K562 (cell line): ENCODE data around the gene GRIN2D. TPM values are rescaled to one million over a fixed set of nuclear protein-coding genes. Genes with fewer than 3 reads are reported as not detected.

ENCODE experiments used
- GABPB1 ChIP-seq: sonication (generic); formaldehyde crosslinking; IDR thresholded peaks from 2 replicates; pipeline ENCODE4 v1.8.0; 2022; ENCODE audit warnings: mild to moderate bottlenecking, missing genetic modification reagents
- MYC ChIP-seq, 2 experiments: fragments of 250-450 bp in 1 of 2; sonication (Bioruptor Pico) in 1 of 2; IDR thresholded peaks; 2 replicates each; pipeline versions ENCODE4 v1.5.1 to v1.6.1; 2012 to 2021; ENCODE audit warnings: low read depth in 2 of 2, borderline replicate concordance in 1 of 2, improper control_type of control experiment in 1 of 2, low read length in 1 of 2, mild to moderate bottlenecking in 1 of 2, moderate library complexity in 1 of 2
- NFRKB ChIP-seq: fragments of 450-650 bp; IDR thresholded peaks from 2 replicates; pipeline ENCODE4 v1.6.1; 2016; ENCODE audit warnings: low read depth
- polyA plus RNA-seq, 8 experiments: library from polyadenylated mRNA; depleted of rRNA in 4 of 8; stranded (reverse) in 5 of 8; unstranded in 3 of 8; fragments of >200 nt; fragmentation: Nextera tagmentation in 2 of 8; fragmentation: Illumina TruSeq in 1 of 8; extraction: Ambion mirVana in 2 of 8; extraction: Trizol in 1 of 8; gene quantifications; 2 replicates each; pipeline versions ENCODE4 v1.2.1 to v1.2.3, GENCODE V29; 2011 to 2014; ENCODE audit warnings: inconsistent platforms in 1 of 8, missing spikeins in 1 of 8
- total RNA-seq, 7 experiments: library from RNA; depleted of rRNA in 6 of 7; stranded (reverse); fragments of >200 nt in 6 of 7; fragmentation: Illumina TruSeq in 2 of 7; extraction: Trizol in 2 of 7; gene quantifications; 2 replicates each; pipeline versions ENCODE4 v1.2.1 to v1.2.3, GENCODE V29; 2011 to 2021; ENCODE audit warnings: low replicate concordance in 1 of 7
- TF ChIP-seq, protein P1 (sequence below): fragments of 200-600 bp; sonication (generic); IDR thresholded peaks from one replicate; pipeline ENCODE4 v1.6.1; 2012; ENCODE audit warnings: mild to moderate bottlenecking, low read depth, low read length, inconsistent platforms
- TF ChIP-seq, protein P2 (sequence below), 2 experiments: fragments of 450-650 bp; formaldehyde crosslinking in 1 of 2; IDR thresholded peaks; 2 replicates each; pipeline versions ENCODE4 v1.4.0 to v1.6.1; 2014 to 2020; ENCODE audit warnings: mild to moderate bottlenecking in 2 of 2, borderline replicate concordance in 1 of 2, low read depth in 1 of 2

GRIN2D gene
- total and polyA plus RNA-seq, 9 of the 15 experiments (the other 6 are each of a cell fraction or from before 2014, with no cell fraction given) = 0.32 to 31.5 (median 1.8) TPM

DNA sequence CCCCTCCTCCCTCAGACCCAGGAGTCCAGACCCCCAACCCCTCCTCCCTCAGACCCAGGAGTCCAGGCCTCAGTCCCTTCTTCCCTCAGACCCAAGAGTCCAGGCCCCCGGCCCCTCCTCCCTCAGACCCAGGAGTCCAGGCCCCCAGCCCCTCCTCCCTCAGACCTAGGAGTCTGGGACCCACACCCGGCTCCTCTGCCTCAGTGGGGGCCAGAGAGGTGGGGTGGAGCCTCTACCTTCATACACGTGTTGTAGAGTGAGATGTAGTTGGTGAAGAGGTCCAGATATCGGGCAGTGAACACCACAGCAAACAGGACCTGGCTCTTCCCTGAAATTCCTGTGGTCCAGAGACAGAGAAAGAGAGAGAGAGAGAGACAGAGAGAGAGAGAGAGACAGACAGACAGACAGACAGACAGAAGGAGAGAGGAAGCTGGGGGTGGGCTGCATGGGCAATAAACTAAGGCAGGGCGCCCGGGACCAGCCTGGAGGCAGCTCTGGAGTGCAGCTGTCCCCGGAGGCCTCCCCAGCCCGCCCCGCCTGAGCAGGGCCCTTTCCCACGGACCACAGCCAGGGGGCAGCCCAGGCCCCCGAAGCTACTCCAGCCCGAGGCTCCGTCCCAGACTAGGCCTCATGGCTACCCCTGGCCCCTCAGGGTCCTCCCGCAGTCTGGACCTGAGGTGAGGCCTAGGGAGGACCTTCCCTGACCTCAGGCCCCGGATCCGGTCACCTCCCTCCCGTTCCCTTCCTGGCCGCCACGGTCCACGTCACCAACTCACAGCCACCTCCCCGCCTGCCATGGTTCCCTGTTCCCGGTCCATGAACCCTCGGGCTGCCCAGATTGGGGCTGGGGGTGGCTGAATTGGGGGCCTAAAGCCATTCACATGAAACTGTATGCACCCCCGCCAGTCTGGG is 3.0 kb upstream of the GRIN2D start (continued):
- TF ChIP-seq, protein P1, sequence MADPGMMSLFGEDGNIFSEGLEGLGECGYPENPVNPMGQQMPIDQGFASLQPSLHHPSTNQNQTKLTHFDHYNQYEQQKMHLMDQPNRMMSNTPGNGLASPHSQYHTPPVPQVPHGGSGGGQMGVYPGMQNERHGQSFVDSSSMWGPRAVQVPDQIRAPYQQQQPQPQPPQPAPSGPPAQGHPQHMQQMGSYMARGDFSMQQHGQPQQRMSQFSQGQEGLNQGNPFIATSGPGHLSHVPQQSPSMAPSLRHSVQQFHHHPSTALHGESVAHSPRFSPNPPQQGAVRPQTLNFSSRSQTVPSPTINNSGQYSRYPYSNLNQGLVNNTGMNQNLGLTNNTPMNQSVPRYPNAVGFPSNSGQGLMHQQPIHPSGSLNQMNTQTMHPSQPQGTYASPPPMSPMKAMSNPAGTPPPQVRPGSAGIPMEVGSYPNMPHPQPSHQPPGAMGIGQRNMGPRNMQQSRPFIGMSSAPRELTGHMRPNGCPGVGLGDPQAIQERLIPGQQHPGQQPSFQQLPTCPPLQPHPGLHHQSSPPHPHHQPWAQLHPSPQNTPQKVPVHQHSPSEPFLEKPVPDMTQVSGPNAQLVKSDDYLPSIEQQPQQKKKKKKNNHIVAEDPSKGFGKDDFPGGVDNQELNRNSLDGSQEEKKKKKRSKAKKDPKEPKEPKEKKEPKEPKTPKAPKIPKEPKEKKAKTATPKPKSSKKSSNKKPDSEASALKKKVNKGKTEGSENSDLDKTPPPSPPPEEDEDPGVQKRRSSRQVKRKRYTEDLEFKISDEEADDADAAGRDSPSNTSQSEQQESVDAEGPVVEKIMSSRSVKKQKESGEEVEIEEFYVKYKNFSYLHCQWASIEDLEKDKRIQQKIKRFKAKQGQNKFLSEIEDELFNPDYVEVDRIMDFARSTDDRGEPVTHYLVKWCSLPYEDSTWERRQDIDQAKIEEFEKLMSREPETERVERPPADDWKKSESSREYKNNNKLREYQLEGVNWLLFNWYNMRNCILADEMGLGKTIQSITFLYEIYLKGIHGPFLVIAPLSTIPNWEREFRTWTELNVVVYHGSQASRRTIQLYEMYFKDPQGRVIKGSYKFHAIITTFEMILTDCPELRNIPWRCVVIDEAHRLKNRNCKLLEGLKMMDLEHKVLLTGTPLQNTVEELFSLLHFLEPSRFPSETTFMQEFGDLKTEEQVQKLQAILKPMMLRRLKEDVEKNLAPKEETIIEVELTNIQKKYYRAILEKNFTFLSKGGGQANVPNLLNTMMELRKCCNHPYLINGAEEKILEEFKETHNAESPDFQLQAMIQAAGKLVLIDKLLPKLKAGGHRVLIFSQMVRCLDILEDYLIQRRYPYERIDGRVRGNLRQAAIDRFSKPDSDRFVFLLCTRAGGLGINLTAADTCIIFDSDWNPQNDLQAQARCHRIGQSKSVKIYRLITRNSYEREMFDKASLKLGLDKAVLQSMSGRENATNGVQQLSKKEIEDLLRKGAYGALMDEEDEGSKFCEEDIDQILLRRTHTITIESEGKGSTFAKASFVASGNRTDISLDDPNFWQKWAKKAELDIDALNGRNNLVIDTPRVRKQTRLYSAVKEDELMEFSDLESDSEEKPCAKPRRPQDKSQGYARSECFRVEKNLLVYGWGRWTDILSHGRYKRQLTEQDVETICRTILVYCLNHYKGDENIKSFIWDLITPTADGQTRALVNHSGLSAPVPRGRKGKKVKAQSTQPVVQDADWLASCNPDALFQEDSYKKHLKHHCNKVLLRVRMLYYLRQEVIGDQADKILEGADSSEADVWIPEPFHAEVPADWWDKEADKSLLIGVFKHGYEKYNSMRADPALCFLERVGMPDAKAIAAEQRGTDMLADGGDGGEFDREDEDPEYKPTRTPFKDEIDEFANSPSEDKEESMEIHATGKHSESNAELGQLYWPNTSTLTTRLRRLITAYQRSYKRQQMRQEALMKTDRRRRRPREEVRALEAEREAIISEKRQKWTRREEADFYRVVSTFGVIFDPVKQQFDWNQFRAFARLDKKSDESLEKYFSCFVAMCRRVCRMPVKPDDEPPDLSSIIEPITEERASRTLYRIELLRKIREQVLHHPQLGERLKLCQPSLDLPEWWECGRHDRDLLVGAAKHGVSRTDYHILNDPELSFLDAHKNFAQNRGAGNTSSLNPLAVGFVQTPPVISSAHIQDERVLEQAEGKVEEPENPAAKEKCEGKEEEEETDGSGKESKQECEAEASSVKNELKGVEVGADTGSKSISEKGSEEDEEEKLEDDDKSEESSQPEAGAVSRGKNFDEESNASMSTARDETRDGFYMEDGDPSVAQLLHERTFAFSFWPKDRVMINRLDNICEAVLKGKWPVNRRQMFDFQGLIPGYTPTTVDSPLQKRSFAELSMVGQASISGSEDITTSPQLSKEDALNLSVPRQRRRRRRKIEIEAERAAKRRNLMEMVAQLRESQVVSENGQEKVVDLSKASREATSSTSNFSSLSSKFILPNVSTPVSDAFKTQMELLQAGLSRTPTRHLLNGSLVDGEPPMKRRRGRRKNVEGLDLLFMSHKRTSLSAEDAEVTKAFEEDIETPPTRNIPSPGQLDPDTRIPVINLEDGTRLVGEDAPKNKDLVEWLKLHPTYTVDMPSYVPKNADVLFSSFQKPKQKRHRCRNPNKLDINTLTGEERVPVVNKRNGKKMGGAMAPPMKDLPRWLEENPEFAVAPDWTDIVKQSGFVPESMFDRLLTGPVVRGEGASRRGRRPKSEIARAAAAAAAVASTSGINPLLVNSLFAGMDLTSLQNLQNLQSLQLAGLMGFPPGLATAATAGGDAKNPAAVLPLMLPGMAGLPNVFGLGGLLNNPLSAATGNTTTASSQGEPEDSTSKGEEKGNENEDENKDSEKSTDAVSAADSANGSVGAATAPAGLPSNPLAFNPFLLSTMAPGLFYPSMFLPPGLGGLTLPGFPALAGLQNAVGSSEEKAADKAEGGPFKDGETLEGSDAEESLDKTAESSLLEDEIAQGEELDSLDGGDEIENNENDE = no peak
- TF ChIP-seq GABPB1 = peak; percentile 85
- TF ChIP-seq, protein P2, sequence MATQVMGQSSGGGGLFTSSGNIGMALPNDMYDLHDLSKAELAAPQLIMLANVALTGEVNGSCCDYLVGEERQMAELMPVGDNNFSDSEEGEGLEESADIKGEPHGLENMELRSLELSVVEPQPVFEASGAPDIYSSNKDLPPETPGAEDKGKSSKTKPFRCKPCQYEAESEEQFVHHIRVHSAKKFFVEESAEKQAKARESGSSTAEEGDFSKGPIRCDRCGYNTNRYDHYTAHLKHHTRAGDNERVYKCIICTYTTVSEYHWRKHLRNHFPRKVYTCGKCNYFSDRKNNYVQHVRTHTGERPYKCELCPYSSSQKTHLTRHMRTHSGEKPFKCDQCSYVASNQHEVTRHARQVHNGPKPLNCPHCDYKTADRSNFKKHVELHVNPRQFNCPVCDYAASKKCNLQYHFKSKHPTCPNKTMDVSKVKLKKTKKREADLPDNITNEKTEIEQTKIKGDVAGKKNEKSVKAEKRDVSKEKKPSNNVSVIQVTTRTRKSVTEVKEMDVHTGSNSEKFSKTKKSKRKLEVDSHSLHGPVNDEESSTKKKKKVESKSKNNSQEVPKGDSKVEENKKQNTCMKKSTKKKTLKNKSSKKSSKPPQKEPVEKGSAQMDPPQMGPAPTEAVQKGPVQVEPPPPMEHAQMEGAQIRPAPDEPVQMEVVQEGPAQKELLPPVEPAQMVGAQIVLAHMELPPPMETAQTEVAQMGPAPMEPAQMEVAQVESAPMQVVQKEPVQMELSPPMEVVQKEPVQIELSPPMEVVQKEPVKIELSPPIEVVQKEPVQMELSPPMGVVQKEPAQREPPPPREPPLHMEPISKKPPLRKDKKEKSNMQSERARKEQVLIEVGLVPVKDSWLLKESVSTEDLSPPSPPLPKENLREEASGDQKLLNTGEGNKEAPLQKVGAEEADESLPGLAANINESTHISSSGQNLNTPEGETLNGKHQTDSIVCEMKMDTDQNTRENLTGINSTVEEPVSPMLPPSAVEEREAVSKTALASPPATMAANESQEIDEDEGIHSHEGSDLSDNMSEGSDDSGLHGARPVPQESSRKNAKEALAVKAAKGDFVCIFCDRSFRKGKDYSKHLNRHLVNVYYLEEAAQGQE (IDR thresholded peaks at IDR 0.05; ENCODE audit: borderline replicate concordance) = peak; percentile 50; the same call in 1 of the 2 replicates
- TF ChIP-seq, protein P2 (CRISPR knock-in tag; IDR thresholded peaks at IDR 0.05; ENCODE audit: low read depth) = no peak
- TF ChIP-seq MYC (IDR thresholded peaks at IDR 0.05; ENCODE audit: low read depth, low read length) = peak; percentile 76
- TF ChIP-seq MYC (CRISPR knock-in tag; IDR thresholded peaks at IDR 0.05; ENCODE audit: borderline replicate concordance, low read depth) = no peak
- TF ChIP-seq NFRKB = no peak; the same call in none of the 2 replicates
